ENCODE results near the gene RIPPLY3.

RIPPLY3 gene

GRCh38 chr21:36989699-36990507 is 16.6 kb upstream of the RIPPLY3 start:
- peak overlapping the region; percentile 82 for H3K9ac ChIP-seq (ENCODE audit: low read depth, low read length)
- peak overlapping the region; percentile 86 for H3K27ac ChIP-seq (ENCODE audit: low read length)
- H3K4me1 ChIP-seq (ENCODE audit: insufficient read depth, low read length), result peaks cover 17% of the 10 kb centered on the region
- H3K4me2 ChIP-seq (ENCODE audit: insufficient read depth, low read length), result peak overlapping the region; percentile 92
- peak overlapping the region; percentile 45 to 66 for H3K4me3 ChIP-seq (ENCODE audit: low read depth in 1 of 2, low read length in 2 of 2)
- DNase-seq, result peak; percentile 90
- peak; percentile 92 for ATAC-seq (ENCODE audit: insufficient read depth, low read depth)
- H4K20me1 ChIP-seq (ENCODE audit: insufficient read depth, low read length), result no peaks in the 10 kb centered on the region
- peak overlapping the region; percentile 100 for H2AFZ ChIP-seq (ENCODE audit: low read depth, low read length)
- H3K79me2 ChIP-seq (ENCODE audit: insufficient read depth, low read length), result no peaks in the 10 kb centered on the region; the same call in 1 of the 2 replicates
- no peaks in the 10 kb centered on the region for H3K9me3 ChIP-seq (ENCODE audit: insufficient read depth, low read length, severe bottlenecking)
- no peaks in the 10 kb centered on the region for H3K27me3 ChIP-seq (ENCODE audit: insufficient read depth, low read length, poor library complexity)
- no peaks in the 10 kb centered on the region for H3K36me3 ChIP-seq (ENCODE audit: insufficient read depth, low read length)
- TF ChIP-seq EZH2 (IDR thresholded peaks at IDR 0.05; ENCODE audit: borderline replicate concordance, low read depth, low read length, severe bottlenecking) (no peak), CTCF (IDR thresholded peaks at IDR 0.05; ENCODE audit: borderline replicate concordance, extremely low read depth, low read length, poor library complexity, severe bottlenecking) (peak; percentile 83)

GRCh38 chr21:36990508-36991205 is 15.8 kb upstream of the RIPPLY3 start:
- no peak for TF ChIP-seq EZH2 (IDR thresholded peaks at IDR 0.05; ENCODE audit: borderline replicate concordance, low read depth, low read length, severe bottlenecking)
- no peak for TF ChIP-seq CTCF (IDR thresholded peaks at IDR 0.05; ENCODE audit: borderline replicate concordance, extremely low read depth, low read length, poor library complexity, severe bottlenecking)
- Histone ChIP-seq H4K20me1 (ENCODE audit: insufficient read depth, low read length) (no peaks in the 10 kb centered on the region), H3K9me3 (ENCODE audit: insufficient read depth, low read length, severe bottlenecking) (no peaks in the 10 kb centered on the region), H3K4me1 (ENCODE audit: insufficient read depth, low read length) (peaks cover 17% of the 10 kb centered on the region), H3K27me3 (ENCODE audit: insufficient read depth, low read length, poor library complexity) (no peaks in the 10 kb centered on the region), H3K27ac (ENCODE audit: low read length) (peak overlapping the region; percentile 86), H3K4me2 (ENCODE audit: insufficient read depth, low read length) (peak overlapping the region; percentile 92), H2AFZ (ENCODE audit: low read depth, low read length) (peak overlapping the region; percentile 100), H3K9ac (ENCODE audit: low read depth, low read length) (peak overlapping the region; percentile 82), H3K36me3 (ENCODE audit: insufficient read depth, low read length) (no peaks in the 10 kb centered on the region), H3K79me2 (ENCODE audit: insufficient read depth, low read length) (no peaks in the 10 kb centered on the region; the same call in 1 of the 2 replicates), H3K4me3 (ENCODE audit: low read depth in 1 of 2, low read length in 2 of 2) (peak overlapping the region; percentile 45 to 66; a peak in 3 of 4 replicates)
- ATAC-seq (ENCODE audit: insufficient read depth, low read depth) (no peak; the same call in 2 of the 3 replicates), DNase-seq (no peak)

- Histone ChIP-seq H3K36me3 (ENCODE audit: insufficient read depth, low read length) (no peaks in the 10 kb centered on the region), H3K4me3 (ENCODE audit: low read depth in 1 of 2, low read length in 2 of 2) (no peak overlapping the region), H3K4me1 (ENCODE audit: insufficient read depth, low read length) (peaks cover 17% of the 10 kb centered on the region), H3K27ac (ENCODE audit: low read length) (no peak overlapping the region), H4K20me1 (ENCODE audit: insufficient read depth, low read length) (no peaks in the 10 kb centered on the region), H3K4me2 (ENCODE audit: insufficient read depth, low read length) (no peak overlapping the region), H3K79me2 (ENCODE audit: insufficient read depth, low read length) (no peaks in the 10 kb centered on the region; the same call in 1 of the 2 replicates), H2AFZ (ENCODE audit: low read depth, low read length) (no peak overlapping the region), H3K27me3 (ENCODE audit: insufficient read depth, low read length, poor library complexity) (no peaks in the 10 kb centered on the region), H3K9ac (ENCODE audit: low read depth, low read length) (no peak overlapping the region), H3K9me3 (ENCODE audit: insufficient read depth, low read length, severe bottlenecking) (no peaks in the 10 kb centered on the region)
- TF ChIP-seq EZH2 (IDR thresholded peaks at IDR 0.05; ENCODE audit: borderline replicate concordance, low read depth, low read length, severe bottlenecking) (no peak), CTCF (IDR thresholded peaks at IDR 0.05; ENCODE audit: borderline replicate concordance, extremely low read depth, low read length, poor library complexity, severe bottlenecking) (no peak)
- DNase-seq, result no peak
- ATAC-seq (ENCODE audit: insufficient read depth, low read depth), result no peak
Observed at GRCh38 chr21:36992671-36993070, 13.8 kb upstream of the RIPPLY3 start.

All from DND-41 (cell line).